ENCODE results near the gene IRF8.

IRF8 gene

GRCh38 chr16:85958731-85959130, 59.8 kb downstream of the IRF8 start:
- ATAC-seq = no peak
- TF ChIP-seq ZFP30 (CRISPR knock-in tag; IDR thresholded peaks at IDR 0.05) = no peak
- TF ChIP-seq ESRRG (CRISPR knock-in tag; IDR thresholded peaks at IDR 0.05) = no peak
- TF ChIP-seq PPARA (CRISPR knock-in tag; IDR thresholded peaks at IDR 0.05; ENCODE audit: borderline replicate concordance) = no peak

GRCh38 chr16:85959686-85960085, 60.7 kb downstream of the IRF8 start:
- ATAC-seq = no peak
- TF ChIP-seq ZC3H10 (CRISPR knock-in tag; IDR thresholded peaks at IDR 0.05) = no peak
- TF ChIP-seq RARB (CRISPR knock-in tag; IDR thresholded peaks at IDR 0.05) = no peak
- no peak for TF ChIP-seq SNAI2 (CRISPR knock-in tag; IDR thresholded peaks at IDR 0.05)
- TF ChIP-seq BACH2 (CRISPR knock-in tag; IDR thresholded peaks at IDR 0.05; ENCODE audit: borderline replicate concordance) = no peak
- no peak for TF ChIP-seq OSR1 (CRISPR knock-in tag; IDR thresholded peaks at IDR 0.05)
- TF ChIP-seq CSRNP3 (CRISPR knock-in tag; IDR thresholded peaks at IDR 0.05) = no peak
- TF ChIP-seq PATZ1 (CRISPR knock-in tag; IDR thresholded peaks at IDR 0.05; ENCODE audit: borderline replicate concordance) = no peak
- TF ChIP-seq CREB5 (CRISPR knock-in tag; IDR thresholded peaks at IDR 0.05; ENCODE audit: low read depth) = no peak
- TF ChIP-seq ESRRG (CRISPR knock-in tag; IDR thresholded peaks at IDR 0.05) = no peak
- TF ChIP-seq ZNF8 (CRISPR knock-in tag; IDR thresholded peaks at IDR 0.05) = no peak
- TF ChIP-seq GLIS3 (CRISPR knock-in tag; IDR thresholded peaks at IDR 0.05) = no peak
- TF ChIP-seq PPARA (CRISPR knock-in tag; IDR thresholded peaks at IDR 0.05; ENCODE audit: borderline replicate concordance) = no peak
- no peak for TF ChIP-seq ZFP3 (CRISPR knock-in tag; IDR thresholded peaks at IDR 0.05)

- no peak for TF ChIP-seq PATZ1 (CRISPR knock-in tag; IDR thresholded peaks at IDR 0.05; ENCODE audit: borderline replicate concordance)
- TF ChIP-seq ESRRG (CRISPR knock-in tag; IDR thresholded peaks at IDR 0.05) = no peak
- no peak for TF ChIP-seq ISL1 (CRISPR knock-in tag; IDR thresholded peaks at IDR 0.05)
- TF ChIP-seq OSR1 (CRISPR knock-in tag; IDR thresholded peaks at IDR 0.05) = no peak
- no peak for TF ChIP-seq TOX (CRISPR knock-in tag; IDR thresholded peaks at IDR 0.05; ENCODE audit: borderline replicate concordance)
- no peak for TF ChIP-seq TCF4 (CRISPR knock-in tag; IDR thresholded peaks at IDR 0.05; ENCODE audit: borderline replicate concordance)
- TF ChIP-seq ZNF8 (CRISPR knock-in tag; IDR thresholded peaks at IDR 0.05) = no peak
- no peak for TF ChIP-seq GLIS3 (CRISPR knock-in tag; IDR thresholded peaks at IDR 0.05)
- TF ChIP-seq ZFP30 (CRISPR knock-in tag; IDR thresholded peaks at IDR 0.05) = no peak
- no peak for TF ChIP-seq RARB (CRISPR knock-in tag; IDR thresholded peaks at IDR 0.05)
- no peak for ATAC-seq
Observed at GRCh38 chr16:85960486-85961046, 61.6 kb downstream of the IRF8 start.

- TF ChIP-seq TOX (CRISPR knock-in tag; IDR thresholded peaks at IDR 0.05; ENCODE audit: borderline replicate concordance) = no peak
- no peak for TF ChIP-seq ESRRG (CRISPR knock-in tag; IDR thresholded peaks at IDR 0.05)
- no peak for TF ChIP-seq ZNF8 (CRISPR knock-in tag; IDR thresholded peaks at IDR 0.05)
- no peak for TF ChIP-seq TSHZ2 (CRISPR knock-in tag; IDR thresholded peaks at IDR 0.05)
- TF ChIP-seq BACH2 (CRISPR knock-in tag; IDR thresholded peaks at IDR 0.05; ENCODE audit: borderline replicate concordance) = no peak
- no peak for TF ChIP-seq PPARA (CRISPR knock-in tag; IDR thresholded peaks at IDR 0.05; ENCODE audit: borderline replicate concordance)
- no peak for TF ChIP-seq ZNF565 (CRISPR knock-in tag; conservative IDR thresholded peaks at IDR 0.05; ENCODE audit: low read depth)
- no peak for TF ChIP-seq GLIS3 (CRISPR knock-in tag; IDR thresholded peaks at IDR 0.05)
- no peak for TF ChIP-seq CREB5 (CRISPR knock-in tag; IDR thresholded peaks at IDR 0.05; ENCODE audit: low read depth)
- TF ChIP-seq CSRNP3 (CRISPR knock-in tag; IDR thresholded peaks at IDR 0.05) = no peak
- ATAC-seq = no peak
Observed at GRCh38 chr16:85961988-85962915, 63.3 kb downstream of the IRF8 start.
